ENCODE data around the gene FZD8. TPM values are rescaled to one million over a fixed set of nuclear protein-coding genes. Genes with fewer than 3 reads are reported as not detected.

The FZD8 gene
- total RNA-seq, 1 experiment from 2014 or later = 13.8 TPM

GRCh38 chr10:35659456-35659855 is 17.4 kb upstream of the FZD8 start:
- H3K79me2 ChIP-seq (ENCODE audit: insufficient read depth, low read length) = no peaks in the 10 kb centered on the region
- H3K4me1 ChIP-seq (ENCODE audit: insufficient read depth, low read length) = peaks cover 5% of the 10 kb centered on the region; the same call in 1 of the 2 replicates
- H2AFZ ChIP-seq (ENCODE audit: low read length) = no peak overlapping the region
- H3K4ac ChIP-seq (ENCODE audit: low read depth, low read length) = no peak overlapping the region
- H3K18ac ChIP-seq (ENCODE audit: insufficient read length, low read depth, low read length) = no peak overlapping the region
- no peak for DNase-seq
- no peak overlapping the region for H2BK15ac ChIP-seq (ENCODE audit: low read depth, low read length)
- Mint-ChIP-seq H3K27me3 (ENCODE audit: low read depth) (no peaks in the 10 kb centered on the region), H3K9me3 (peaks cover 5% of the 10 kb centered on the region in 2 experiments; a peak in 3 of 5 replicates), H3K27ac (no peak overlapping the region), H3K4me1 (peaks cover 29 to 41% of the 10 kb centered on the region in 2 experiments), H3K36me3 (ENCODE audit: insufficient read depth in 1 of 3, low read depth in 3 of 3) (peaks cover 5 to 7% (median 6%) of the 10 kb centered on the region in 3 experiments; a peak in 6 of 7 replicates), H3K4me3 (no peak overlapping the region)
- TF ChIP-seq, protein P1, sequence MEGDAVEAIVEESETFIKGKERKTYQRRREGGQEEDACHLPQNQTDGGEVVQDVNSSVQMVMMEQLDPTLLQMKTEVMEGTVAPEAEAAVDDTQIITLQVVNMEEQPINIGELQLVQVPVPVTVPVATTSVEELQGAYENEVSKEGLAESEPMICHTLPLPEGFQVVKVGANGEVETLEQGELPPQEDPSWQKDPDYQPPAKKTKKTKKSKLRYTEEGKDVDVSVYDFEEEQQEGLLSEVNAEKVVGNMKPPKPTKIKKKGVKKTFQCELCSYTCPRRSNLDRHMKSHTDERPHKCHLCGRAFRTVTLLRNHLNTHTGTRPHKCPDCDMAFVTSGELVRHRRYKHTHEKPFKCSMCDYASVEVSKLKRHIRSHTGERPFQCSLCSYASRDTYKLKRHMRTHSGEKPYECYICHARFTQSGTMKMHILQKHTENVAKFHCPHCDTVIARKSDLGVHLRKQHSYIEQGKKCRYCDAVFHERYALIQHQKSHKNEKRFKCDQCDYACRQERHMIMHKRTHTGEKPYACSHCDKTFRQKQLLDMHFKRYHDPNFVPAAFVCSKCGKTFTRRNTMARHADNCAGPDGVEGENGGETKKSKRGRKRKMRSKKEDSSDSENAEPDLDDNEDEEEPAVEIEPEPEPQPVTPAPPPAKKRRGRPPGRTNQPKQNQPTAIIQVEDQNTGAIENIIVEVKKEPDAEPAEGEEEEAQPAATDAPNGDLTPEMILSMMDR (conservative IDR thresholded peaks at IDR 0.05) = no peak
- no peak overlapping the region for H3K14ac ChIP-seq (ENCODE audit: insufficient read depth, low read length)
- H4K5ac ChIP-seq (ENCODE audit: insufficient read length, low read depth, low read length) = no peak overlapping the region
- H3K27ac ChIP-seq (ENCODE audit: insufficient read length, low read depth, low read length) = no peak overlapping the region
- H2BK20ac ChIP-seq (ENCODE audit: low read depth, low read length, poor library complexity, severe bottlenecking) = no peak overlapping the region
- H3K27me3 ChIP-seq (ENCODE audit: insufficient read depth, low read length) = no peaks in the 10 kb centered on the region
- no peak overlapping the region for H3K23ac ChIP-seq (ENCODE audit: insufficient read length, low read depth, low read length)
- H2BK5ac ChIP-seq (ENCODE audit: insufficient read length, low read length) = no peak overlapping the region
- H2BK120ac ChIP-seq (ENCODE audit: low read depth, low read length, poor library complexity, severe bottlenecking) = no peak overlapping the region
- H4K20me1 ChIP-seq (ENCODE audit: control insufficient read depth, insufficient read depth, insufficient read length) = no peaks in the 10 kb centered on the region
- H2BK12ac ChIP-seq (ENCODE audit: insufficient read length, low read depth, low read length) = no peak overlapping the region
- H3T11ph ChIP-seq (ENCODE audit: low read length) = no peak overlapping the region
- H3K23me2 ChIP-seq (ENCODE audit: insufficient read length, low read depth, low read length, poor library complexity, severe bottlenecking) = no peaks in the 10 kb centered on the region
- H3K79me1 ChIP-seq (ENCODE audit: insufficient read depth, low read depth, low read length, poor library complexity, severe bottlenecking) = no peaks in the 10 kb centered on the region
- no peak overlapping the region for H2AK5ac ChIP-seq (ENCODE audit: insufficient read length, low read length)
- H3K4me2 ChIP-seq (ENCODE audit: insufficient read depth, insufficient read length, low read length) = no peak overlapping the region
- no peaks in the 10 kb centered on the region for H3K9me3 ChIP-seq (ENCODE audit: control insufficient read depth, low read depth, low read length)
- H3K9ac ChIP-seq (ENCODE audit: extremely low read depth, insufficient read length, low read length) = no peak overlapping the region
- no CpG with 5 or more reads among the region's 1 CpG for WGBS (ENCODE audit: extremely low coverage, insufficient read length, low lambda C conversion rate)
- no peak overlapping the region for H4K8ac ChIP-seq (replicated peaks; ENCODE audit: insufficient read length, low read depth, low read length)
- H4K91ac ChIP-seq (ENCODE audit: insufficient read length, low read depth, low read length) = no peak overlapping the region
- no peak overlapping the region for H3K56ac ChIP-seq (ENCODE audit: insufficient read length, low read depth, low read length)

Data from H9 (cell line).